ENCODE data around the gene IL26. TPM values are rescaled to one million over a fixed set of nuclear protein-coding genes. Genes with fewer than 3 reads are reported as not detected.

Gene IL26
- total RNA-seq, 1 experiment from 2014 or later: not detected

GRCh38 chr12:68189821-68190242, 35.8 kb downstream of the IL26 start:
- no peak for TF ChIP-seq CTCF (IDR thresholded peaks at IDR 0.05; ENCODE audit: unreplicated experiment)
- no peaks in the 10 kb centered on the region for H3K9me3 Mint-ChIP-seq (ENCODE audit: low read depth, unreplicated experiment)
- no peaks in the 10 kb centered on the region for H3K36me3 Mint-ChIP-seq (ENCODE audit: insufficient read depth, unreplicated experiment)
- no peak overlapping the region for H3K27ac Mint-ChIP-seq (ENCODE audit: unreplicated experiment)
- BruUV-seq (replicated peaks): no TSS peak
- CTCF ChIA-PET: no interaction called here
- intact Hi-C loops (cut with micrococcal nuclease; ENCODE audit: unreplicated experiment): no loop called here
- DNase-seq: no peak
- H3K4me3 Mint-ChIP-seq (ENCODE audit: low read depth, unreplicated experiment): no peak overlapping the region
- H3K4me1 Mint-ChIP-seq (ENCODE audit: low read depth, unreplicated experiment): no peaks in the 10 kb centered on the region
- H3K27me3 Mint-ChIP-seq (ENCODE audit: unreplicated experiment): peaks cover 77% of the 10 kb centered on the region

GRCh38 chr12:68185598-68185997, 40.0 kb downstream of the IL26 start:
- intact Hi-C loops (cut with micrococcal nuclease; ENCODE audit: unreplicated experiment): no loop called here
- Mint-ChIP-seq H3K27me3 (ENCODE audit: unreplicated experiment) (peaks cover 75% of the 10 kb centered on the region), H3K9me3 (ENCODE audit: low read depth, unreplicated experiment) (no peaks in the 10 kb centered on the region), H3K36me3 (ENCODE audit: insufficient read depth, unreplicated experiment) (no peaks in the 10 kb centered on the region), H3K4me3 (ENCODE audit: low read depth, unreplicated experiment) (no peak overlapping the region), H3K4me1 (ENCODE audit: low read depth, unreplicated experiment) (no peaks in the 10 kb centered on the region), H3K27ac (ENCODE audit: unreplicated experiment) (no peak overlapping the region)
- BruUV-seq (replicated peaks): no TSS peak
- CTCF ChIA-PET: no interaction called here
- no peak for TF ChIP-seq CTCF (IDR thresholded peaks at IDR 0.05; ENCODE audit: unreplicated experiment)
- DNase-seq: no peak

- intact Hi-C loops (cut with micrococcal nuclease; ENCODE audit: unreplicated experiment): no loop called here
- no peak overlapping the region for H3K27ac Mint-ChIP-seq (ENCODE audit: unreplicated experiment)
- DNase-seq: no peak
- no TSS peak for BruUV-seq (replicated peaks)
- no peaks in the 10 kb centered on the region for H3K36me3 Mint-ChIP-seq (ENCODE audit: insufficient read depth, unreplicated experiment)
- no peak overlapping the region for H3K4me3 Mint-ChIP-seq (ENCODE audit: low read depth, unreplicated experiment)
- no peaks in the 10 kb centered on the region for H3K9me3 Mint-ChIP-seq (ENCODE audit: low read depth, unreplicated experiment)
- no peak for TF ChIP-seq CTCF (IDR thresholded peaks at IDR 0.05; ENCODE audit: unreplicated experiment)
- no peaks in the 10 kb centered on the region for H3K4me1 Mint-ChIP-seq (ENCODE audit: low read depth, unreplicated experiment)
- CTCF ChIA-PET: interaction anchor here (0.7 to 1.3 kb wide), 2 partner anchors 12 to 806 kb away, joined by 3 to 4 read pairs; no protein-coding TSS in a partner anchor
- peaks cover 82% of the 10 kb centered on the region for H3K27me3 Mint-ChIP-seq (ENCODE audit: unreplicated experiment)
These were observed 44.5 kb downstream of the IL26 start for GRCh38 chr12:68180792-68181744.

- Mint-ChIP-seq H3K4me1 (ENCODE audit: low read depth, unreplicated experiment) (no peaks in the 10 kb centered on the region), H3K36me3 (ENCODE audit: insufficient read depth, unreplicated experiment) (no peaks in the 10 kb centered on the region), H3K27me3 (ENCODE audit: unreplicated experiment) (peaks cover 79% of the 10 kb centered on the region), H3K27ac (ENCODE audit: unreplicated experiment) (no peak overlapping the region), H3K9me3 (ENCODE audit: low read depth, unreplicated experiment) (no peaks in the 10 kb centered on the region), H3K4me3 (ENCODE audit: low read depth, unreplicated experiment) (no peak overlapping the region)
- no peak for TF ChIP-seq CTCF (IDR thresholded peaks at IDR 0.05; ENCODE audit: unreplicated experiment)
- DNase-seq: no peak
- BruUV-seq (replicated peaks): no TSS peak
- CTCF ChIA-PET: no interaction called here
- intact Hi-C loops (cut with micrococcal nuclease; ENCODE audit: unreplicated experiment): no loop called here
These were observed 46.7 kb downstream of the IL26 start for GRCh38 chr12:68178774-68179439.
